Posterior vena cava (tissue), 2 donors: ENCODE data around the gene STAT4. TPM values are rescaled to one million over a fixed set of nuclear protein-coding genes. Genes with fewer than 3 reads are reported as not detected.

Source experiments
- DNase-seq: peaks from one replicate; pipeline ENCODE4 v3.0.0-alpha.2; 2020; ENCODE audit warnings: low spot score
- intact Hi-C, 2 donors: fragments of 100-400 bp; cut with DNase I; formaldehyde crosslinking; loops; one replicate each; pipeline versions ENCODE4 v1.14.1 to v1.14.2; 2022 to 2023
- total RNA-seq, 2 donors: library from RNA; stranded (reverse); fragmentation: NEBNext Ultra II Directional; extraction: Animal tissue kit (Norgen Biotek cat#: 25700); gene quantifications; one replicate each; pipeline ENCODE4 v1.2.1, GENCODE V29; 2021
- donor health status: DM: yes; HTN: yes; CAD: no.
- donor health status: DM: yes; HTN: yes; CAD: no.

Gene STAT4
- total RNA-seq, 2 donors from 2014 or later, result 2.2 to 2.5 TPM

- intact Hi-C loops, result no loop called here
- no peak for DNase-seq
These were observed 94.6 kb downstream of the STAT4 start for GRCh38 chr2:191056228-191056627.

- intact Hi-C loops, result no loop called here
- no peak for DNase-seq
These were observed 97.5 kb downstream of the STAT4 start for GRCh38 chr2:191053256-191053655.

DNA sequence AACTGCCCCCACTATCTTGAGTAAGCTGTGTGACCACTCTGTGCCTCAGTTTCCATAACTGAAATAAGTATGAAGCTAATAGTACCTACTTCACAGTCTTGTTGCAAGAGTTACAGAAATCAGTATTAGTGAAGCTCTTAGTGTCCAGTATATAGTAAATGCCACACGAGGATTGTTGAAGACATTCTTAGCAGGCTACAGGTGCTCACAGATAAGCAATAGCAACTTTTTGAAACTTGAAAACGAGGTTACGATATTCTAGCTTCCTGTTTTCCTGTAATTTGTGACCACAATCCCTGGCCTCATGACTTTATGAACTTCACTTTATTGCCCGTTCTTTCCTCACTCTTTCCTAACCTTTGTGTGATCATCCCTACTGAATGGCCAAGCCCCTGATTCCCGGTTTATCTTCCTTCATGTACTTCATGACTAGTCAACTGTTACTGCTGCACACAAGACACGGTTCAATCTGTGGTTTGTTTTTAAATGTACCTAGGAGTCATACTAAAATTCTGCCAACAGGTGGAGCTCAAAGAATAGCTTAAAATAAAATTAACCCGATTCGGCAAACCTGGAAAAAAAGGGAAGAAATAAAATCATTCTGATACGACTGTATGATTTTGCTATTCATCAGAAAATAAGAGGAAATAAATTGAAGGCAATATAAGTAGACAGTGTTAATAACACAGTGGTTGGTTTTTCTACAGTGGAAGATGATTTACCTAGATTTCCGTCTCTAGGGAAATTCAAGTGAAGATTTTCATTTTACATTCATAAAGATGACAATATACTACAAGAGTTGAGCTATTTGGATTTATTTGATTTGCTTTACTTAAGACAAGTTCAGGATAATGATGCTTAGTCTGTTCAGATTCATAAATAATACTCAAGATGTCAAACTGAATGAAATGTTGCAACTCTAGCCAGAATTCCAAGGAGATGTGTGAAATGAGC lies 98.7 kb downstream of the STAT4 start:
- intact Hi-C loops, result no loop called here
- DNase-seq, result no peak

DNA sequence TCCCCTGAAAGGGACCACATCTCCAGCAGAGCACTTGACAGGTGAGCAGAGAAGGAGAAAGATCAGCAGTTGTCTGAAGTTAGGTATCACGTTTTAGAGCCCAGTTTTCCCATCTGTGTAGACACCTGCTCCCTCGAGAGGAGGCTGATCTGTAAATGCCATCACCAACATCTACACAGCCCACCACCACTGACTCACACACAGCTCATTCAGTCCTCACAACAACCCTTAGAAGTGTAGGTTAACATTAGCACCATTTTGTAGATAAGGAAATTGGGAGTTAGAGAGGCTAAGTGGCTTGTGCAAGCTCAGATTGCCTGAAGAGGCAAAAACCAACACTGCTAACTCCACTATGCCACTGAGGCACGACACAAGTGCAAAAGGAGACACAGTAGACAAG lies 99.6 kb downstream of the STAT4 start:
- intact Hi-C loops, result no loop called here
- no peak for DNase-seq

GRCh38 chr2:191050640-191050987 lies 100.2 kb downstream of the STAT4 start:
- DNase-seq, result no peak
- intact Hi-C loops, result no loop called here

DNA sequence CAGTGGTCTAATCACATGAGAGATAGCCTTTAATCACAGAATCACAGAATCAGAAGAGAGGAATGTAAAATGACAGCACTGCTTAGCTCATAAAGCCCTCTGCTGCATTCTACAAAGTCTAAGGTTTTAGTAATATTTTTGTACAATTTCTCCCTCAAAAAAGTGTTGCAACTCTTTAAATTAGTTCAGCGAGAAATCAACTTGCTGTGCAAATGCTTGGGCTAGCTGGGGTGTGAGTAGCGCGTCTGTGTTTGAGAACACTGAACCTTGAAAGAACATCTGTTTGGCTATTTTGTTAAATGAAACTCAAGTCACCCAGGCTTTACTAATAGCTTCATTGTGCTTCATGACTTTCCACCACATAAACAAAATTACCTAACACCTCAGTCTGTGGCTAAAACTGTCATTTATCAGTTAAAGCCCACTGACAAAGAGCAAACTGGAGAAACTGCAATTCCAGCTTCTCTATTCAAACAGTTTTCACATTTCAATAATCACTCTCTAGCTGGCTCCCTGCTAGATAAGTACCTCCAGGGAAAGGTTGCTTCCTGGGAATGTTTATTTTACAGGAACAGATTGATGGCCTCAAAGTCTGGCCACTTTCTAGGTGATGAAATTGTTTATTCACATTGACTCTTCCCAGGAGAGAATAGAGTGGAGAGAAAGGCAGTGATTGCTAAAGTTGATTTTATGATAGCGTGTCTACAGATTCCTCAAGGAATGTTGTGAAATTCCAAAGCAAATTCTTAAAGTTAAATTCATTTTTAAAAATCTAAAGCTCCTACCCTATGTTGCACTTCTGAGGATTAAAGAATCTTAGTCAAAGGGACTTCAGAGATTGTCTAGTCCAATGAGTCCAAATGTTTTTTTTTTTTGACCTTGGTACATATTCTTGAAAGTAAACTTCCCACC lies 100.8 kb downstream of the STAT4 start:
- DNase-seq, result no peak
- intact Hi-C loops, result no loop called here

GRCh38 chr2:191048073-191048472 lies 102.7 kb downstream of the STAT4 start:
- DNase-seq, result no peak
- intact Hi-C loops, result no loop called here

DNA sequence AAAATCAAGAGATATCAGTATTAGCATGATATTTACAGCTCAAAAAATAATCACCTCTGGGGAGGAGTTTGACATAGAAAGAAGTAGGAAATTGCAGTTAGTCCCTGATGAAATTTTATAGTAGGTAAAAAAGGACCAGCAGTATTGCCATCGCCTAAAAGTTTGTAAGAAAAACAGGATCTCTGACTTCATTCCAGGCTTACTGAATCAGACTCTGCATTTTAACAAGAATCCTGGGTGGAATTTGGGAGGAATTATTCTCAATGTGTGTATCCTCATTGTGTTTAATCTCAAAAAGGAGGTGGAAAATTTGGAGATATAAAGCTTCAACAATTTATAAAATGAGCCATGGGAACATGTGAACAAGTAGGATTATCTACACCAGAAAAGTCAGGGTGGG lies 105.7 kb downstream of the STAT4 start:
- no peak for DNase-seq
- intact Hi-C loops, result no loop called here

- intact Hi-C loops, result no loop called here
- no peak for DNase-seq
These were observed 107.4 kb downstream of the STAT4 start for GRCh38 chr2:191043438-191043837.

DNA sequence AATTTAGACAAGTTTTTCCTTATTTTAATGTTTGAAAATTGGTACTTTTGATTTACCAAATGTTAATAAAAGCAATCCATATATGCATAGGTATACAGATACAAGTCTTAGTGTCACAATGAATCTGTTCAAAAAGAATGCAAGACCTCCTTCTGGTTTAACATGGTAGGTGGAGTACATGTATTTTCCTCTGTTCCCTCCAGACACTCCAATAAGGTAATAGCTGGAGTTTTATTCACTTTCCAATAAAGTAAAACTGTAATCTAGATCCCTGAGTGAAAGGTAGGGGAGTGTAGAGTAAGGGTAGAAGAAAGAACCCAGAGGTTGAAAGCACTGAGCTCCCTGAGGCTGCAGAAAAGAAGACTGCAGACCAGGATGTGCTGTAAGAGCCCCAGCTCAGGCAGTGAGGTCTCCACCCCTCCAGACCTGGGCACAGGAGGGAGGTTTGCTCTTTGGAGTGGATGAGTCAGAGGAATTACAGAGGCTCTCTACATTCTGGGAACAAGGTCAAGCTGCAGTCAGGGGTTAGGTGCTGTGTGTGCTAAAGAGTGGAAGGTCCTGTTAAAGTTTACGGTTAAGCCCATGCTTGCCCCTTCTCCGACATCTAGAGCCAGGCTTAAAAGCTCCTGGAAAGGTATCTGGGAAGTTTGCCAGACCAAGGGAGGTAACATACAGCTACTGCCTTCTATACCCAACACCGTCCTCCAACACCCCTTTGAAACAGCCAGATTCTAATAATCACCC lies 109.2 kb downstream of the STAT4 start:
- DNase-seq, result no peak

GRCh38 chr2:191039616-191040015 lies 111.2 kb downstream of the STAT4 start:
- DNase-seq, result no peak
- intact Hi-C loops, result no loop called here

More for the DNA sequence above, 109.2 kb downstream of the STAT4 start:
- intact Hi-C loops, result no loop called here

DNA sequence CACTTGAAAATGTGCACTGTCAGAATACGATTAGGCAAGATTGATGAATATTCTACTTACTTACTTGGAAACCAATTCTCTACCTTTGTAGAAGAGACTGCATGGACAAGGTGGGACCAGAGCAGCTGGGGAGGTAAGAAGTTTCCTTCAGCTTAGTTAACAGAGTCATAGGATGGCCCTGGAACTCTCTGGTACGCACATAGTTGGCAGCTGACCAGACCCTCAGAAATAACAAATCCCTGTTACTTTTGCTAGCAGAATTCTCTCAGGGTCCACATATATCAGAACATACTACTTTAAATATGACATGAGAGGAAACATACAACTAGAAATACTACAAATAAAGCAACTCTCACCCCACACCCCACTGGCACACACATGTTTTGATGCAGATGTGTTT lies 112.1 kb downstream of the STAT4 start:
- no peak for DNase-seq
- intact Hi-C loops, result no loop called here

GRCh38 chr2:191038241-191038725 lies 112.5 kb downstream of the STAT4 start:
- intact Hi-C loops, result no loop called here
- DNase-seq, result no peak

GRCh38 chr2:191037351-191037750 lies 113.4 kb downstream of the STAT4 start:
- intact Hi-C loops, result no loop called here

DNA sequence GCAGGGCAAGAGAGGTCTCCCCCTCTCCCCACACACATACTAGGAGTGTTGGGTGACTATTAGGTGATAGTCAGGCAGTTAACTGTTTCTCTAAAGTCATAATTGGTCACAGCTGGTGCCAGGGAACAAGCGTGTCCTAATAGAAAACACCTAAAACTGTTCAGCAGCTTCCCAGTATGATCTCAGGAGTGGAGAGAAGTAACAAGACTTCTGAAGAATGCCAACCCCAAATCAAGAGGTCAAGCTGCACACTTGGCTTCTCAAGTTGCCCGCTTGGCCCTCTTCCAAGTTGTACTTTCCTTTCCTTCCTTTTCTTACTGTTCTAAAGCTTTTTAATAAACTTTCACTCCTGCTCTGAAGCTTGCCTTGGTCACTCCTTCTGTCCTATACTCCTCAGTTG lies 114.4 kb downstream of the STAT4 start:
- DNase-seq, result no peak

More at GRCh38 chr2:191037351-191037750, 113.4 kb downstream of the STAT4 start:
- no peak for DNase-seq

DNA sequence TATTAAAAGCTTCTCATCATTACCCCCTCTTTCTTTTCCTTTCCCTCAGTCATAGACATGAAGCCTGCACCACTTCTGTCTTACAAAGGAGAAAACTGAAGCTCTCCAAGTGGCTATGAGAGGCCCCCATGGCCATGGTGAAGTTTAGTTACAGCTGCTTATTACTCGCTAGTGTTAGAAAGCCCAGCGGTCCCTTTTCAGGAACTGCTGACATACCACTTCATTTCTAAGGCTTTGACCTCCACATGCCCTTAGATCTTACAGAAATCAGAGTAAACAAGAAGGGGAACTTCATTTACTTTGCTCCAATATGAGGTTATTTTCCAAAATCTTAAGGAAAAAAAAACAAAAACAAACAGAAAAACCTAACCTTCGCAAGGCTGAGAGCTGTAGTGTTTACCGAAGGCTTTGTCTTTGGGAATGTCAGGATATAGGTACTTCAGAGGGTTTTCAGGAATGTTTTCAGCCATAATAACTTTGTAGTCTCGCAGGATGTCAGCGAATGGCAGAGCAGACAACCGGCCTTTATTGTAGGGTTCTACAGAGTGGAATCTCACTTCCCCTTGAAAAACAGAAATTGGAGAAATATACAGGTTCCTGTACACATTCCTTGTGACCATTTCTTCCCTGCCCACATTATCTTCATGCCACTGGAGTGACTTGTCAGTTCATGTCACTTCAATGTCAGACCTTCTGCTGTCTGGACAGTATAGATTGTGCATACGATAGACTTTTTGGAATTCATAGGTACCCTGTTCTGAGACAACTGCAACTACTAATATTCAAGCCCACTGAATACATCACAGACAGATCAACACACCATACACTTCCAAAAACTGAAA lies 118.0 kb downstream of the STAT4 start:
- DNase-seq, result no peak
- intact Hi-C loops, result loop anchor here in 1 of 2 donors (5.0 kb wide), 1 partner anchor 256 kb away; no protein-coding TSS in a partner anchor

More for the DNA sequence above, 114.4 kb downstream of the STAT4 start:
- intact Hi-C loops, result no loop called here

GRCh38 chr2:191031256-191031655 lies 119.5 kb downstream of the STAT4 start:
- intact Hi-C loops, result loop anchor here in 1 of 2 donors (5.0 kb wide), 1 partner anchor 254 kb away; no protein-coding TSS in a partner anchor
- DNase-seq, result no peak

- DNase-seq, result no peak
- intact Hi-C loops, result loop anchor here in 1 of 2 donors (5.0 kb wide), 1 partner anchor 253 kb away; no protein-coding TSS in a partner anchor
These were observed 120.2 kb downstream of the STAT4 start for GRCh38 chr2:191030521-191031154.
